GM12875 (cell line): Measurements from ENCODE around the gene HOXB8.
A peak's percentile ranks its signal among the peaks of the same experiment; 100 is the strongest.

Experiments
- H3K4me3 ChIP-seq: one replicate; pipeline ENCODE4 v1.5.1; 2011; ENCODE audit warnings: low read depth, low read length, control low read depth
- TF ChIP-seq, protein P1 (sequence below): IDR thresholded peaks from 2 replicates; pipeline ENCODE4 v1.5.1; 2011; ENCODE audit warnings: low read depth, mild to moderate bottlenecking, control low read depth, inconsistent platforms, low read length, moderate library complexity, borderline replicate concordance; ENCODE audit not compliant: insufficient read depth

The HOXB8 gene

DNA sequence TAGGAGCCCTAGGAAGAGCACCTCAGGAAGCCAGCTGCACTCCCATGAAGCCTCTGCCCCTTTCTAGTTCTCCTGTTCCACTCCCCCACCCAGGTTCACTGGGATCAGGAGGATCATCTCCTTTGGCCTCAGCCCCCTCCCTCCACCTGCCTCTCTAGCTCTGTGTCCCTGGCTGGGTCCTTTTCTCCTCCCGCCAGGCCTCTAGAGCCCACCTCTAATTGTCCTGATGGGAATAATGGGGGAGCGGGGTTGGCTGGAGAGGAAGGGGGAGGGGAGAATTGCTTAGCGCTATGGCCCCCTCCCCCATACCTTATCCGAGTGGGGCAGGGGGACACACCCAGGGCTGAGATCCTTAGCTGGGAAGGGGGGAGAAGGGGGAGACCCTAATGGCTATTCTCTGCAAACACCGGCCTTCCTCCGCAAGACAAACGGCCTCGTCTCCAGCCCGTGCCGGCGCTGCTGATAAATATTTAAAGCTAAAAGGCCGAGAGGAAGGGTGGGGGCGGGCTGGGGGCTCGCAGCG is 5.3 kb downstream of the HOXB8 start:
- TF ChIP-seq, protein P1, sequence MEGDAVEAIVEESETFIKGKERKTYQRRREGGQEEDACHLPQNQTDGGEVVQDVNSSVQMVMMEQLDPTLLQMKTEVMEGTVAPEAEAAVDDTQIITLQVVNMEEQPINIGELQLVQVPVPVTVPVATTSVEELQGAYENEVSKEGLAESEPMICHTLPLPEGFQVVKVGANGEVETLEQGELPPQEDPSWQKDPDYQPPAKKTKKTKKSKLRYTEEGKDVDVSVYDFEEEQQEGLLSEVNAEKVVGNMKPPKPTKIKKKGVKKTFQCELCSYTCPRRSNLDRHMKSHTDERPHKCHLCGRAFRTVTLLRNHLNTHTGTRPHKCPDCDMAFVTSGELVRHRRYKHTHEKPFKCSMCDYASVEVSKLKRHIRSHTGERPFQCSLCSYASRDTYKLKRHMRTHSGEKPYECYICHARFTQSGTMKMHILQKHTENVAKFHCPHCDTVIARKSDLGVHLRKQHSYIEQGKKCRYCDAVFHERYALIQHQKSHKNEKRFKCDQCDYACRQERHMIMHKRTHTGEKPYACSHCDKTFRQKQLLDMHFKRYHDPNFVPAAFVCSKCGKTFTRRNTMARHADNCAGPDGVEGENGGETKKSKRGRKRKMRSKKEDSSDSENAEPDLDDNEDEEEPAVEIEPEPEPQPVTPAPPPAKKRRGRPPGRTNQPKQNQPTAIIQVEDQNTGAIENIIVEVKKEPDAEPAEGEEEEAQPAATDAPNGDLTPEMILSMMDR, result no peak
- H3K4me3 ChIP-seq, result peak overlapping the region; percentile 87

DNA sequence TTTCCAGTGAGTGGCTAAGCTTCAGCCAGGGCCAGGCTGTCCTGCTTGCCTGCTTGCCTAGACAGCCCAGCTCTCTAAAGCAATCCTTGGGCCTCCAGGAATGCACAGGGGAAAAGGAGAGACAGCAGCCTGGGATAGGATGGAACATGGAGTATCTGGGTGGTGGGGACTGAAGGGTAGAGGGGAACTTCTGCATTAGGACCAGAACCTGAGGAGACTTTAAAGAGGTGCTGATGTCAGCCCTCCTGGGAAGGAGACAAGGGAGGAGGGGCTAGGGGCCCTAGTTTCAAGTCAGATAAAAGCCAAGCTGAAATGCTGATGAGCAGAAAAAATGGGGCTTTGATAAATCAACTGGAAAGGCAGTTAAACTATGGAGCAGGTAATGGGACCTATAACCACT is 6.1 kb downstream of the HOXB8 start:
- H3K4me3 ChIP-seq, result no peak overlapping the region
- TF ChIP-seq, protein P1, result no peak

DNA sequence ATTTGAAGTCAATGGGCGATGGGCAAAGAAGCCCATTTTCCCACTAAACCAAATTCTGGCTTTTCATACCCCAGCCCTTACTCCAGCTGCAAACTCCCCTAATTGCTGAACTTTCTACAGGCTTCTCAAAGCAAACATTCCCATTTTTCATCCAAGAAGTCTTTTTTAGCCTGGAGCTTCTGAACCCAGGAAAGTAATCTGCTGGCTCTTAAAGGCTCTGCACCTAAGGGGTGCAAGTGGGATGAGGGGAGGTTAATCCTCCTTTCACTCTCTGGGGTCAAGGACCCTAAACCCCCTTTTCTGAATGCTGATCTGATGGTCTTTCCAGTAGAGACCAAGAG is 6.6 kb downstream of the HOXB8 start:
- TF ChIP-seq, protein P1, result no peak

DNA sequence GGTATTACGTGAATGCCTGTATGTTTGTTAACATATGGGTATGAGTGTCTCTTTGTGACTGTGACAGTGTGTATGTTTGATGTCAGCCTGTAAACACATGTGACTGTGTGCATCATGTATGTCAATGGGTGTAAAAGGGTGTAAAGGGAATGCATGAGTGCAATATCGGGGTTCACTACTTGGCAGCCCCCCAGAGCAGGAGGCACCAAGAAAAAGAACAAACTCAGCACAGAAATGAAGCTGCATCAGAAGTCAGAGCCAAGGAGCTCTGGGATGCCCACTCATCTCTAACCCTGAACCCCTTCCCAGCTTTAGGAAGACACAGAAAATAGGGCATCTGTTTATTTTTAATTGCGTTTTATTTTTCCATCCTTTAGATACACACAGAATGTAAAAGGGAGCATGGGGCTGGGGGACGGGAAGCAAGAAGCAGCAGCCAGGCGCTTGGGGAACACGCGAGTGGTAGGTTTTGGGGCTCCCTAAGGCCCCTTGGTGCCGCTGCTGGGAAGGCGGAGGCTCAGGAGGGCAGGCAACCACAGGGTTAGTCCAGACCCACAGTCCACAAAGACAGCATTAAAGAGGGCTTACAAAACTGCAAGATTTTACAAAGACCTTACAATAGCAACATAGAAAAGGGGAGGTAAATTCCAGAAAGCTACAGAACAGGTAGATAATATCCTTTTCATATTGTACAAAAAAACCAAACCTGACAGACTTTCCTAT is 8.0 kb downstream of the HOXB8 start:
- H3K4me3 ChIP-seq, result no peak overlapping the region
- TF ChIP-seq, protein P1, result no peak

More for the DNA sequence above, 6.6 kb downstream of the HOXB8 start:
- H3K4me3 ChIP-seq, result no peak overlapping the region

DNA sequence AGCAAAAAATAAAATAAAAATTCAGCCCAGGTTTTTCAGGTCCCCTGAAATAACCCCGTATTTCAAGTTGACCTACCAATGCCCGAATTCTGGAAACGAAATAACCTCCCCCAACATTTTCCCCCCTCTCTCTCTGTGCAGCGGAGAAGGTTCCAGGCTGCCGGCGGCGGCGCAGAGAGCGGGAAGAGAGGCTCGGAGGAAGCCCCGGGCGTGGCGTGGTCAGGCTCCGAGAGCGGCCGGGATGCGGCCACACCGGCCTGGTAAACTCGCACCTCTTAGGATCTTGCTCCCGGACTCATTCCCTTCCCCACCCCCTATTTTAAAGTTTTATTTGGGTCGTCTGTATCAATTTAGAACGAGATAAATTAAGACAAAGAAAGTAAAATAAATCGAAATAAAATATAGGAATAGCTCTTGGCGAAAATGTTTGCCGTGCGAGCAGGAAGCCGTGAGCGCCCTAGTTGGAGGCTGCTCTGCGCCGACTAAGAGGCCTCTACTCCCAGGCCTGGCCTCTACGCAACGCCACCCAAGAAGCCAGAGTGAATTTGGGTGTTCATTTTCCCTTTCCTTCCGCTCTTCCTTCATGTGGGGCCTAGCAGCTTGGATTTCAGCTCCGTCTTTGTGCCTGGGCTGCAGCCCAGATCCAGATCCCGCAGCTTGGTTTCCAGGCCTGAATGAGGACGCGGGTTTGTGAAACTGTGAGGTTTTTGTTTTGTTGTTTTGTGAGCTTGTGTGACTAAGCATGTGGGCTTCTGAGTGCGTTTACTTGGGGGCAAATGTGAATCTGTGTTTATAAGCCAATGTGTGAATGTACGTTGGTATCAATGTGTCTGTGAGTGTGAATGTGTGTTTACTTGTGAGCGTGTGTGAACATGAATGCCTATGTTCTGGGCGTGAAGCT is 8.9 kb downstream of the HOXB8 start:
- H3K4me3 ChIP-seq, result no peak overlapping the region
- TF ChIP-seq, protein P1, result no peak

DNA sequence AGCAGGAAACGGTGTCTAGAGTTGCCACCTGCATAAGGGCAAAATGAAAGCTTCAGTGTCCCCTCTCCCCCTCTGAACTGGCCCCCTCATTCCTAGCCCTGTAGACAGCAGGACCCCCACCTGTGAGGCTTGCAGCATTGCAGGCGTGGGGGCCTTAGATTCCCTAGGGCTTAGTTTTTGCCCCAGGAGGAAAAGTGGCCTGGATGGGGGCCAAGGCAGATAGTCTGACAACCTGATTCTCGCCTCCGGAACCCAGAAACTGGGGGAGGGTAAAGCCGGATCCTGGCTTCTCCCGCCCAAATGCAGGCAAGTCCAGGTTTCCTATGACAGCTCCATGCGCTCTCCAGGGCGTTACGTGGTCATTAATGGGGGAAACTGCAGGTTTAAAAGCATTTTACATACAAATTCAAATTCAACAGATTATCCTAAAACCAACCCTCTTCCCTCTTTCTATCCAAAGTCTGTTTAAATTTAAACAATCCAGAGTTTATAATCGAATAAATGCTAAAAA is 9.6 kb downstream of the HOXB8 start:
- TF ChIP-seq, protein P1, result no peak
- no peak overlapping the region for H3K4me3 ChIP-seq
